DND-41 (cell line): Measurements from ENCODE around the gene LRP1.

Experiments
- ATAC-seq: fragments of 200-7000 bp; cut with Tn5 transposase; 3 replicates; pipeline ENCODE4 v1.9.1; 2021; ENCODE audit warnings: low read depth; ENCODE audit not compliant: insufficient read depth
- DNase-seq: peaks from one replicate; pipeline ENCODE4 v3.0.0-alpha.2; 2020
- H2AFZ ChIP-seq: 2 replicates; pipeline ENCODE4 v1.6.0; 2012; ENCODE audit warnings: low read depth, low read length
- H3K27ac ChIP-seq: 2 replicates; pipeline ENCODE4 v1.5.1; 2012; ENCODE audit warnings: low read length, inconsistent platforms
- H3K27me3 ChIP-seq: fragments of 200-600 bp; sonication (generic); 2 replicates; pipeline ENCODE4 v1.6.0; 2012; ENCODE audit warnings: low read length, mild to moderate bottlenecking, inconsistent platforms; ENCODE audit not compliant: insufficient read depth, poor library complexity
- H3K36me3 ChIP-seq: 2 replicates; pipeline ENCODE4 v1.5.1; 2012; ENCODE audit warnings: low read length, inconsistent platforms; ENCODE audit not compliant: insufficient read depth
- H3K4me1 ChIP-seq: 2 replicates; pipeline ENCODE4 v1.5.1; 2012; ENCODE audit warnings: mild to moderate bottlenecking, low read length; ENCODE audit not compliant: insufficient read depth
- H3K4me2 ChIP-seq: 2 replicates; pipeline ENCODE4 v1.6.0; 2012; ENCODE audit warnings: mild to moderate bottlenecking, moderate library complexity, low read length, inconsistent platforms; ENCODE audit not compliant: insufficient read depth
- H3K4me3 ChIP-seq, 2 experiments: fragments of 200-600 bp in 1 of 2; shearing (Covaris generic) in 1 of 2; 2 replicates each; pipeline ENCODE4 v1.5.1; 2012 to 2016; ENCODE audit warnings: inconsistent platforms in 2 of 2, low read length in 2 of 2, mild to moderate bottlenecking in 2 of 2, low read depth in 1 of 2, moderate library complexity in 1 of 2
- H3K79me2 ChIP-seq: 2 replicates; pipeline ENCODE4 v1.6.0; 2012; ENCODE audit warnings: low read length, inconsistent platforms; ENCODE audit not compliant: insufficient read depth
- H3K9ac ChIP-seq: 2 replicates; pipeline ENCODE4 v1.6.0; 2012; ENCODE audit warnings: low read depth, mild to moderate bottlenecking, inconsistent platforms, low read length, moderate library complexity
- H3K9me3 ChIP-seq: 2 replicates; pipeline ENCODE4 v1.5.1; 2012; ENCODE audit warnings: low read length, moderate library complexity, mild to moderate bottlenecking, inconsistent platforms; ENCODE audit not compliant: insufficient read depth, severe bottlenecking
- H4K20me1 ChIP-seq: 2 replicates; pipeline ENCODE4 v1.6.0; 2012; ENCODE audit warnings: low read length; ENCODE audit not compliant: insufficient read depth
- CTCF ChIP-seq: IDR thresholded peaks from 2 replicates; pipeline ENCODE4 v1.5.1; 2012; ENCODE audit warnings: borderline replicate concordance, low read length, moderate library complexity, mild to moderate bottlenecking; ENCODE audit not compliant: poor library complexity, severe bottlenecking; ENCODE audit errors: extremely low read depth
- EZH2 ChIP-seq: IDR thresholded peaks from 3 replicates; pipeline ENCODE4 v1.6.1; 2012; ENCODE audit warnings: borderline replicate concordance, low read depth, mild to moderate bottlenecking, moderate library complexity, low read length, inconsistent platforms; ENCODE audit not compliant: severe bottlenecking

LRP1 gene

DNA sequence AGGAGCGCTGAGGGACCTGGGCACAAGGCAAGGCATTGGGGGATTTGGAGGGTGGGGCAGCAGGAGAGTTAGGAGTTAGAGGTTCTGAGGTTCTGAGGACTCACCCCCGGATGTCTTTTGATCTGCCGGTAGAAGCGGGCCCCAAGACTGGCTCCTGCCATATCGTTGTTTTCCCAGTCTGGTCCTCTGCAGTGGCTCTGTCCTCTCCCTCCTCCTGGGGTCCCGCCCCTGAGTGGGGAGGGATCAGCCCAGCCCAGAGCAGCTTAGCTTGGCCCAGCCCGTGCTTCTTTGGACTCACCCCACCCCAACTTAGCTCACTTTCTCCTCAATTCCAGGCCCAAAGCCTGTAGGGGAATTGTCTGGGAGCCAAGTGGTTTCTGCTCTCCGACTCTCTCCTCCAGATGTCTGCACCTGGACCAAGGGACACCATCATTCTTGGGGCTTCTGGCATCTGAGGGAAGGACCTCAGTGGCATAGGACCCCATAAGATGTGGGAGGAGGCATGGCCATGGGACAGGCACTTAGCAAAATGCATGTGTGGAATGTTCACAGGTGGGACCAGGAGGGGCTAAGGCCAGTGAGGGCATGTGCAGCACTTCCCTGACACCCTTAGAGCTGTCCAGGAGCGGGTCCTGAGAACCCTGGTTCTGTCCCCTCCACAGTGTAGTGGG lies 108.8 kb downstream of the LRP1 start:
- no peak overlapping the region for H2AFZ ChIP-seq
- peaks cover 9% of the 10 kb centered on the region for H3K79me2 ChIP-seq
- ATAC-seq: no peak
- peaks cover 36% of the 10 kb centered on the region for H4K20me1 ChIP-seq
- H3K9me3 ChIP-seq: no peaks in the 10 kb centered on the region
- no peak overlapping the region for H3K27ac ChIP-seq
- no peak overlapping the region for H3K9ac ChIP-seq
- no peak for TF ChIP-seq EZH2
- TF ChIP-seq CTCF: no peak
- peaks cover 14% of the 10 kb centered on the region for H3K27me3 ChIP-seq
- no peak for DNase-seq
- H3K4me1 ChIP-seq: peaks cover 32% of the 10 kb centered on the region
- H3K36me3 ChIP-seq: peaks cover 33% of the 10 kb centered on the region
- no peak overlapping the region for H3K4me2 ChIP-seq
- no peak overlapping the region for H3K4me3 ChIP-seq

GRCh38 chr12:57237596-57237931 lies 109.3 kb downstream of the LRP1 start:
- peaks cover 31% of the 10 kb centered on the region for H3K4me1 ChIP-seq
- no peak overlapping the region for H3K9ac ChIP-seq

GRCh38 chr12:57237932-57238853 lies 109.9 kb downstream of the LRP1 start:
- no peak for ATAC-seq
- no peak overlapping the region for H3K27ac ChIP-seq
- H3K4me1 ChIP-seq: peaks cover 32% of the 10 kb centered on the region
- peaks cover 27% of the 10 kb centered on the region for H4K20me1 ChIP-seq
- H3K9ac ChIP-seq: peak overlapping the region; percentile 37; the same call in 1 of the 2 replicates
- H3K79me2 ChIP-seq: no peaks in the 10 kb centered on the region; the same call in 1 of the 2 replicates
- H3K4me2 ChIP-seq: peak overlapping the region; percentile 60
- no peaks in the 10 kb centered on the region for H3K9me3 ChIP-seq
- no peak for DNase-seq
- H3K27me3 ChIP-seq: peaks cover 14% of the 10 kb centered on the region
- no peak for TF ChIP-seq CTCF
- no peak for TF ChIP-seq EZH2
- no peak overlapping the region for H3K4me3 ChIP-seq
- peaks cover 22% of the 10 kb centered on the region for H3K36me3 ChIP-seq
- no peak overlapping the region; the same call in 1 of the 2 replicates for H2AFZ ChIP-seq

More at GRCh38 chr12:57237596-57237931, 109.3 kb downstream of the LRP1 start:
- DNase-seq: no peak
- H3K79me2 ChIP-seq: peaks cover 4% of the 10 kb centered on the region; the same call in 1 of the 2 replicates
- TF ChIP-seq CTCF (no peak), EZH2 (no peak)
- peaks cover 28% of the 10 kb centered on the region for H3K36me3 ChIP-seq
- no peak overlapping the region for H3K4me3 ChIP-seq
- H3K27ac ChIP-seq: no peak overlapping the region
- peaks cover 31% of the 10 kb centered on the region for H4K20me1 ChIP-seq
- H3K27me3 ChIP-seq: peaks cover 14% of the 10 kb centered on the region
- no peak overlapping the region for H2AFZ ChIP-seq
- H3K4me2 ChIP-seq: no peak overlapping the region
- no peaks in the 10 kb centered on the region for H3K9me3 ChIP-seq
- ATAC-seq: no peak
